ENCODE results near the gene TUBA1B.

TUBA1B gene

GRCh38 chr12:49126852-49127763 is 4.1 kb downstream of the TUBA1B start:
- no peak for DNase-seq

- DNase-seq, result no peak
Measured at GRCh38 chr12:49121047-49121696, 10.0 kb downstream of the TUBA1B start.

GRCh38 chr12:49111206-49111605 is 20.0 kb downstream of the TUBA1B start:
- no peak for DNase-seq

GRCh38 chr12:49110464-49111155 is 20.6 kb downstream of the TUBA1B start, which contains the start of gene LMBR1L:
LMBR1L (minus strand) TSS chr12:49110847; CDS start chr12:49110555, 292 bp downstream.
- peak; percentile 98 for DNase-seq

- no peak for DNase-seq
Measured at GRCh38 chr12:49109641-49110463, 21.3 kb downstream of the TUBA1B start.

- no peak for DNase-seq
Measured at GRCh38 chr12:49108958-49109404, 22.2 kb downstream of the TUBA1B start.

- DNase-seq, result no peak
Measured at GRCh38 chr12:49105504-49106084, 25.6 kb downstream of the TUBA1B start.

GRCh38 chr12:49104822-49105221 is 26.4 kb downstream of the TUBA1B start:
- no peak for DNase-seq

GRCh38 chr12:49100380-49100779 is 30.8 kb downstream of the TUBA1B start:
- DNase-seq, result no peak

GRCh38 chr12:49098703-49099102 is 32.5 kb downstream of the TUBA1B start:
- no peak for DNase-seq

GRCh38 chr12:49098035-49098451 is 33.2 kb downstream of the TUBA1B start:
- DNase-seq, result peak; percentile 6

- DNase-seq, result no peak
Measured at GRCh38 chr12:49097381-49097780, 33.8 kb downstream of the TUBA1B start.

- DNase-seq, result no peak
Measured at GRCh38 chr12:49094975-49095365, 36.2 kb downstream of the TUBA1B start.

GRCh38 chr12:49094160-49094974 is 36.8 kb downstream of the TUBA1B start, which contains the start of gene DHH:
DHH (minus strand) TSS chr12:49094801; CDS start chr12:49094512, 289 bp downstream.
- DNase-seq, result no peak

GRCh38 chr12:49093792-49094159 is 37.4 kb downstream of the TUBA1B start:
- DNase-seq, result no peak

GRCh38 chr12:49092816-49093406 is 38.3 kb downstream of the TUBA1B start:
- DNase-seq, result no peak

GRCh38 chr12:49092086-49092815 is 38.9 kb downstream of the TUBA1B start:
- no peak for DNase-seq

- no peak for DNase-seq
Measured at GRCh38 chr12:49091836-49092085, 39.4 kb downstream of the TUBA1B start.

GRCh38 chr12:49091056-49091835 is 39.9 kb downstream of the TUBA1B start:
- no peak for DNase-seq
